ENCODE data around the gene TAB2. TPM values are rescaled to one million over a fixed set of nuclear protein-coding genes. Genes with fewer than 3 reads are reported as not detected.
"Not testable (repeated sequence)": the region's sequence is repeated elsewhere in the genome, so short reads cannot be mapped to it uniquely, and the experiment has no call there.

Gene TAB2
- total RNA-seq, 2 donors from 2014 or later, result 57.7 to 69.5 TPM

GRCh38 chr6:149429427-149430360, 112.2 kb downstream of the TAB2 start:
- ATAC-seq, result no peak
- DNase-seq, result no peak
- intact Hi-C loops (cut with DNase I, micrococcal nuclease), result loop anchor here (5.0 to 10.0 kb wide), 3 partner anchors 345 to 405 kb away; no protein-coding TSS in a partner anchor

- DNase-seq (peak; percentile 85 to 95), ATAC-seq (peak; percentile 97)
- intact Hi-C loops (cut with DNase I, micrococcal nuclease), result loop anchor here in 1 of 2 donors (5.0 to 10.0 kb wide), 2 partner anchors 350 to 407 kb away; no protein-coding TSS in a partner anchor
These were observed 114.6 kb downstream of the TAB2 start for GRCh38 chr6:149431905-149432775.

GRCh38 chr6:149433405-149433804, 115.9 kb downstream of the TAB2 start:
- no peak for DNase-seq
- intact Hi-C loops (cut with DNase I, micrococcal nuclease), result loop anchor here in 1 of 2 donors (5.0 to 10.0 kb wide), 2 partner anchors 351 to 409 kb away; no protein-coding TSS in a partner anchor
- ATAC-seq, result no peak

- DNase-seq, result no peak
- ATAC-seq, result no peak
- intact Hi-C loops (cut with DNase I, micrococcal nuclease), result loop anchor here in 1 of 2 donors (5.0 to 10.0 kb wide), 2 partner anchors 352 to 409 kb away; no protein-coding TSS in a partner anchor
These were observed 116.4 kb downstream of the TAB2 start for GRCh38 chr6:149433881-149434280.

- intact Hi-C loops (cut with DNase I, micrococcal nuclease), result loop anchor here in 1 of 2 donors (10.0 kb wide), 1 partner anchor 411 kb away; no protein-coding TSS in a partner anchor
- DNase-seq, result no peak
- ATAC-seq, result no peak
These were observed 118.5 kb downstream of the TAB2 start for GRCh38 chr6:149435919-149436586.

- ATAC-seq (no peak), DNase-seq (no peak)
- intact Hi-C loops (cut with DNase I, micrococcal nuclease), result loop anchor here in 1 of 2 donors (10.0 kb wide), 1 partner anchor 412 kb away; no protein-coding TSS in a partner anchor
These were observed 119.1 kb downstream of the TAB2 start for GRCh38 chr6:149436647-149437046.

GRCh38 chr6:149437212-149437611, 119.7 kb downstream of the TAB2 start:
- no peak for ATAC-seq

GRCh38 chr6:149438855-149439254, 121.3 kb downstream of the TAB2 start:
- DNase-seq, result no peak
- intact Hi-C loops (cut with DNase I, micrococcal nuclease), result loop anchor here in 1 of 2 donors (10.0 kb wide), 1 partner anchor 414 kb away; no protein-coding TSS in a partner anchor
- ATAC-seq, result no peak

More at GRCh38 chr6:149437212-149437611, 119.7 kb downstream of the TAB2 start:
- intact Hi-C loops (cut with DNase I, micrococcal nuclease), result loop anchor here in 1 of 2 donors (10.0 kb wide), 1 partner anchor 412 kb away; no protein-coding TSS in a partner anchor
- no peak for DNase-seq

GRCh38 chr6:149439626-149440025, 122.1 kb downstream of the TAB2 start:
- intact Hi-C loops (cut with DNase I, micrococcal nuclease), result loop anchor here in 1 of 2 donors (10.0 kb wide), 1 partner anchor 415 kb away; no protein-coding TSS in a partner anchor
- DNase-seq (no peak), ATAC-seq (no peak)

- intact Hi-C loops (cut with DNase I, micrococcal nuclease), result no loop called here
- no peak for DNase-seq
- ATAC-seq, result peak; percentile 27
These were observed 123.5 kb downstream of the TAB2 start for GRCh38 chr6:149440735-149441671.

- intact Hi-C loops (cut with DNase I, micrococcal nuclease), result no loop called here
- peak; percentile 16 for ATAC-seq
- DNase-seq, result no peak
These were observed 124.2 kb downstream of the TAB2 start for GRCh38 chr6:149441740-149442139.

GRCh38 chr6:149443411-149444181, 126.1 kb downstream of the TAB2 start:
- no peak for DNase-seq
- intact Hi-C loops (cut with DNase I, micrococcal nuclease), result no loop called here
- no peak for ATAC-seq

GRCh38 chr6:149444360-149445094, 127.0 kb downstream of the TAB2 start:
- ATAC-seq, result peak; percentile 47
- intact Hi-C loops (cut with DNase I, micrococcal nuclease), result not testable (repeated sequence)

GRCh38 chr6:149445095-149445466, 127.6 kb downstream of the TAB2 start:
- ATAC-seq, result no peak
- DNase-seq, result no peak
- intact Hi-C loops (cut with DNase I, micrococcal nuclease), result no loop called here

More at GRCh38 chr6:149444360-149445094, 127.0 kb downstream of the TAB2 start:
- not testable (repeated sequence) for DNase-seq

GRCh38 chr6:149445573-149445972, 128.1 kb downstream of the TAB2 start:
- ATAC-seq (no peak), DNase-seq (no peak)
- intact Hi-C loops (cut with DNase I, micrococcal nuclease), result no loop called here

Data from left colon (tissue), 2 donors.